Neural cell (in vitro differentiated cells): ENCODE results near the gene MANBA. TPM values are rescaled to one million over a fixed set of nuclear protein-coding genes. Genes with fewer than 3 reads are reported as not detected.

ENCODE experiments used
- H2AFZ ChIP-seq: fragments of 200-600, 300-800 bp; sonication (generic), shearing (Covaris generic); 2 replicates; pipeline ENCODE4 v1.6.0; 2014; ENCODE audit warnings: low read depth, mild to moderate bottlenecking, antibody characterized with exemption, low read length, moderate library complexity
- H3F3A ChIP-seq: fragments of 200-600 bp; shearing (Covaris generic); 2 replicates; pipeline ENCODE4 v1.6.1; 2016; ENCODE audit warnings: mild to moderate bottlenecking, moderate library complexity, mixed read lengths, antibody characterized with exemption, low read length; ENCODE audit not compliant: insufficient read depth, poor library complexity, severe bottlenecking
- H3K27ac ChIP-seq: fragments of 200-600, 300-800 bp; sonication (generic), shearing (Covaris generic); 2 replicates; pipeline ENCODE4 v1.5.1; 2014; ENCODE audit warnings: mild to moderate bottlenecking, low read length, moderate library complexity
- H3K27me3 ChIP-seq: fragments of 300-800, 200-600 bp; sonication (generic), shearing (Covaris generic); 2 replicates; pipeline ENCODE4 v1.6.0; 2014; ENCODE audit warnings: mild to moderate bottlenecking, low read depth, low read length, moderate library complexity; ENCODE audit not compliant: insufficient read depth
- H3K36me3 ChIP-seq: fragments of 300-800, 200-600 bp; sonication (generic), shearing (Covaris generic); 2 replicates; pipeline ENCODE4 v1.5.1; 2014; ENCODE audit warnings: mild to moderate bottlenecking, antibody characterized with exemption, low read length, moderate library complexity; ENCODE audit not compliant: insufficient read depth
- H3K4me2 ChIP-seq: fragments of 300-800, 200-600 bp; sonication (generic), shearing (Covaris generic); 2 replicates; pipeline ENCODE4 v1.6.0; 2014; ENCODE audit warnings: mild to moderate bottlenecking, low read length
- H3K4me3 ChIP-seq: fragments of 300-800, 200-600 bp; sonication (generic), shearing (Covaris generic); 2 replicates; pipeline ENCODE4 v1.5.1; 2014; ENCODE audit warnings: mild to moderate bottlenecking, low read length, moderate library complexity
- H3K79me2 ChIP-seq: fragments of 200-600 bp; shearing (Covaris generic); replicated peaks from 2 replicates; pipeline ENCODE4 v1.6.0; 2014; ENCODE audit warnings: mild to moderate bottlenecking, low read length, moderate library complexity; ENCODE audit not compliant: insufficient read depth
- H3K9ac ChIP-seq: fragments of 300-800, 200-600 bp; sonication (generic), shearing (Covaris generic); 2 replicates; pipeline ENCODE4 v1.6.1; 2016; ENCODE audit warnings: mild to moderate bottlenecking, low read length, mixed read lengths
- H3K9me2 ChIP-seq: fragments of 200-600 bp; shearing (Covaris generic); 2 replicates; pipeline ENCODE4 v1.6.1; 2016; ENCODE audit warnings: mild to moderate bottlenecking, low read length, mixed read lengths; ENCODE audit not compliant: insufficient read depth
- H3K9me3 ChIP-seq: fragments of 200-600, 300-800 bp; sonication (generic), shearing (Covaris generic); 2 replicates; pipeline ENCODE4 v1.6.1; 2016; ENCODE audit warnings: mild to moderate bottlenecking, mixed run types, low read length, moderate library complexity, mixed read lengths
- H4K20me1 ChIP-seq: fragments of 200-600 bp; shearing (Covaris generic); 2 replicates; pipeline ENCODE4 v1.6.1; 2016; ENCODE audit warnings: mild to moderate bottlenecking, mixed run types; ENCODE audit not compliant: insufficient read depth
- CTCF ChIP-seq: fragments of 450-650 bp; IDR thresholded peaks from 2 replicates; pipeline ENCODE4 v1.5.1; 2014; ENCODE audit warnings: antibody characterized with exemption, mild to moderate bottlenecking, moderate library complexity; ENCODE audit not compliant: poor library complexity, severe bottlenecking
- EP300 ChIP-seq: fragments of 450-650 bp; conservative IDR thresholded peaks from 2 replicates; pipeline ENCODE4 v1.6.1; 2014; ENCODE audit warnings: antibody characterized with exemption, mild to moderate bottlenecking, moderate library complexity; ENCODE audit not compliant: poor library complexity, severe bottlenecking
- EZH2 ChIP-seq: fragments of 200-600, 300-800 bp; shearing (Covaris generic), sonication (generic); IDR thresholded peaks from 2 replicates; pipeline ENCODE4 v1.6.1; 2014; ENCODE audit warnings: antibody characterized with exemption, low read length, borderline replicate concordance, mild to moderate bottlenecking; ENCODE audit not compliant: insufficient read depth, poor library complexity, severe bottlenecking
- MXI1 ChIP-seq: fragments of 450-650 bp; conservative IDR thresholded peaks from 2 replicates; pipeline ENCODE4 v1.6.1; 2014; ENCODE audit warnings: antibody characterized with exemption, mild to moderate bottlenecking; ENCODE audit not compliant: poor library complexity, severe bottlenecking
- POLR2AphosphoS5 ChIP-seq: IDR thresholded peaks from 2 replicates; pipeline ENCODE4 v1.6.1; 2012
- RAD21 ChIP-seq: fragments of 450-650 bp; conservative IDR thresholded peaks from 2 replicates; pipeline ENCODE4 v1.6.1; 2014; ENCODE audit warnings: antibody characterized with exemption, mild to moderate bottlenecking, moderate library complexity
- SMC3 ChIP-seq: fragments of 450-650 bp; conservative IDR thresholded peaks from 2 replicates; pipeline ENCODE4 v1.6.1; 2014; ENCODE audit warnings: antibody characterized with exemption, mild to moderate bottlenecking, moderate library complexity; ENCODE audit not compliant: poor library complexity
- TAF1 ChIP-seq: IDR thresholded peaks from 2 replicates; pipeline ENCODE4 v1.6.1; 2012; ENCODE audit warnings: low read depth
- polyA plus RNA-seq: library from polyadenylated mRNA; depleted of rRNA; stranded (reverse); fragments of >200 nt; gene quantifications from 2 replicates; pipeline ENCODE4 v1.2.3, GENCODE V29; 2014
- TF ChIP-seq, protein P1 (sequence below): IDR thresholded peaks from 2 replicates; pipeline ENCODE4 v1.6.1; 2012; ENCODE audit warnings: borderline replicate concordance

The MANBA gene
- polyA plus RNA-seq, 1 donor from 2014 or later, result 43.8 TPM

- no peaks in the 10 kb centered on the region for H3K27me3 ChIP-seq
- no peaks in the 10 kb centered on the region for H3K36me3 ChIP-seq
- no peak overlapping the region for H3K27ac ChIP-seq
- H3K4me2 ChIP-seq, result no peak overlapping the region
- H3F3A ChIP-seq, result no peaks in the 10 kb centered on the region
- no peak overlapping the region for H3K4me3 ChIP-seq
- no peak overlapping the region for H3K9ac ChIP-seq
- no peaks in the 10 kb centered on the region for H3K9me3 ChIP-seq
- no peaks in the 10 kb centered on the region for H3K79me2 ChIP-seq
- H4K20me1 ChIP-seq, result no peaks in the 10 kb centered on the region
- no peak overlapping the region for H2AFZ ChIP-seq
- no peaks in the 10 kb centered on the region for H3K9me2 ChIP-seq
- TF ChIP-seq SMC3 (no peak), POLR2AphosphoS5 (no peak), EZH2 (no peak), CTCF (no peak), EP300 (no peak), RAD21 (no peak), MXI1 (no peak), TAF1 (no peak)
- TF ChIP-seq, protein P1, sequence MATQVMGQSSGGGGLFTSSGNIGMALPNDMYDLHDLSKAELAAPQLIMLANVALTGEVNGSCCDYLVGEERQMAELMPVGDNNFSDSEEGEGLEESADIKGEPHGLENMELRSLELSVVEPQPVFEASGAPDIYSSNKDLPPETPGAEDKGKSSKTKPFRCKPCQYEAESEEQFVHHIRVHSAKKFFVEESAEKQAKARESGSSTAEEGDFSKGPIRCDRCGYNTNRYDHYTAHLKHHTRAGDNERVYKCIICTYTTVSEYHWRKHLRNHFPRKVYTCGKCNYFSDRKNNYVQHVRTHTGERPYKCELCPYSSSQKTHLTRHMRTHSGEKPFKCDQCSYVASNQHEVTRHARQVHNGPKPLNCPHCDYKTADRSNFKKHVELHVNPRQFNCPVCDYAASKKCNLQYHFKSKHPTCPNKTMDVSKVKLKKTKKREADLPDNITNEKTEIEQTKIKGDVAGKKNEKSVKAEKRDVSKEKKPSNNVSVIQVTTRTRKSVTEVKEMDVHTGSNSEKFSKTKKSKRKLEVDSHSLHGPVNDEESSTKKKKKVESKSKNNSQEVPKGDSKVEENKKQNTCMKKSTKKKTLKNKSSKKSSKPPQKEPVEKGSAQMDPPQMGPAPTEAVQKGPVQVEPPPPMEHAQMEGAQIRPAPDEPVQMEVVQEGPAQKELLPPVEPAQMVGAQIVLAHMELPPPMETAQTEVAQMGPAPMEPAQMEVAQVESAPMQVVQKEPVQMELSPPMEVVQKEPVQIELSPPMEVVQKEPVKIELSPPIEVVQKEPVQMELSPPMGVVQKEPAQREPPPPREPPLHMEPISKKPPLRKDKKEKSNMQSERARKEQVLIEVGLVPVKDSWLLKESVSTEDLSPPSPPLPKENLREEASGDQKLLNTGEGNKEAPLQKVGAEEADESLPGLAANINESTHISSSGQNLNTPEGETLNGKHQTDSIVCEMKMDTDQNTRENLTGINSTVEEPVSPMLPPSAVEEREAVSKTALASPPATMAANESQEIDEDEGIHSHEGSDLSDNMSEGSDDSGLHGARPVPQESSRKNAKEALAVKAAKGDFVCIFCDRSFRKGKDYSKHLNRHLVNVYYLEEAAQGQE, result no peak
Measured at GRCh38 chr4:102606261-102606660, 154.5 kb downstream of the MANBA start.

DNA sequence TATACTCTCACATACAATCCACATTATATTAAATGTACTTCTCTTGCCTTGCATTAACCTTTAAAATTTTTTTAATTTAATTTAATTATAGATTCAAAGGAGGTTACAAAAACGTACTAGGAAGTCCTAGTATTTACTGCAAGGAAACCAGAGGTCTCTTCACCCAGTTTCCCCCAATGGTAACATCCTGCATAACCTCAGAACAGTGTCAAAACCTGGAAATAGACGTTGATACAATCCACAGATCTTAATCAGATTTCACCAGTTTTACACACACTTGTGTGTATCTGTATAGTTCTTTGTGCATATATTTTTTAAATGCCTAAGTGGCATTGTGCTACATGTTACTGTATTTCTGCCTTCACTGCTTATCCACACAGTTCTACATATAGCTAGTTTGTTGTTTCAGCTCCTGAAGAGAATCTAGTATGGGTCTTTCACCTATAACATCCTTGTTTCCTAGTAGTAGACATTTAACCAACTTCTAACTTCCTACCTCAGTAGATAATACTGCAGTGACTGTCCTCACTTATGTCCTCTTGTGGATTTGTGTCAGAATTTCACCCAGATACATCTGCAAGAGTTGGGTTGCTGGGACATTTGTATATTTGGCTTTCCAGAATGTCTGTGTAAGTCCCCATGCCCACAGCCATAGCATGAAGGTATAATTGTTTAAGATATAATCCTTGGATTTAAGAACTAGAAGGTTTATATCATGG is 156.4 kb downstream of the MANBA start:
- Histone ChIP-seq H3K27ac (no peak overlapping the region), H2AFZ (no peak overlapping the region), H3K9me3 (no peaks in the 10 kb centered on the region), H3K27me3 (no peaks in the 10 kb centered on the region), H3F3A (no peaks in the 10 kb centered on the region), H3K4me2 (no peak overlapping the region), H3K79me2 (no peaks in the 10 kb centered on the region), H4K20me1 (no peaks in the 10 kb centered on the region), H3K36me3 (no peaks in the 10 kb centered on the region), H3K9ac (no peak overlapping the region), H3K4me3 (no peak overlapping the region), H3K9me2 (no peaks in the 10 kb centered on the region)
- TF ChIP-seq SMC3 (no peak), POLR2AphosphoS5 (no peak), TAF1 (no peak), RAD21 (no peak), EZH2 (no peak), MXI1 (no peak)
- TF ChIP-seq, protein P1, result no peak
